ENCODE data around the gene MGMT.

The MGMT gene

DNA sequence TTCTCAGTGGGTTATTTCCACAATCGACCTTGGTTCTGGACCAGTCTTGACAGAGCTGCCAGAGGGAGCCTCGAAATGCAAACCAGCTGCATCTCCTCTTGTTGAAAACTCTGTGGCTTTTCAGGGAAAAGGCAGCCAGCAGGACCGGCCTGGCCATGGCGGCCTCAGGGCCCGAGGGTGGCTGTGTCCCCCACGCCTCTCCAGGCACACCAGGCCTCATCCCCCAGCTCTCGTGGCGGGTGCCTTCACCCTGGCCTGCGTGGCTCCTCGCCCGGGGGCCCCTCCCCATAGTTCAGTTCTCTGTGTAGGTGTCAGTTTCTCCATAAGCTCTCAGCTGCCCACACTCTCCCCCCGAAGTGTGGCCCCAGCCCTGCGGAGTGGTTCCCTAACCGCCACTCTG is 63.5 kb downstream of the MGMT start:
- H3K27ac Mint-ChIP-seq = no peak overlapping the region
- peaks cover 18% of the 10 kb centered on the region for H3K4me1 Mint-ChIP-seq
- ATAC-seq (no peak), DNase-seq (no peak)
- H3K4me3 Mint-ChIP-seq = no peak overlapping the region
- H3K36me3 Mint-ChIP-seq (ENCODE audit: low read depth) = peaks cover 13% of the 10 kb centered on the region
- no peaks in the 10 kb centered on the region for H3K27me3 Mint-ChIP-seq
- H3K9me3 Mint-ChIP-seq = peaks cover 9% of the 10 kb centered on the region

DNA sequence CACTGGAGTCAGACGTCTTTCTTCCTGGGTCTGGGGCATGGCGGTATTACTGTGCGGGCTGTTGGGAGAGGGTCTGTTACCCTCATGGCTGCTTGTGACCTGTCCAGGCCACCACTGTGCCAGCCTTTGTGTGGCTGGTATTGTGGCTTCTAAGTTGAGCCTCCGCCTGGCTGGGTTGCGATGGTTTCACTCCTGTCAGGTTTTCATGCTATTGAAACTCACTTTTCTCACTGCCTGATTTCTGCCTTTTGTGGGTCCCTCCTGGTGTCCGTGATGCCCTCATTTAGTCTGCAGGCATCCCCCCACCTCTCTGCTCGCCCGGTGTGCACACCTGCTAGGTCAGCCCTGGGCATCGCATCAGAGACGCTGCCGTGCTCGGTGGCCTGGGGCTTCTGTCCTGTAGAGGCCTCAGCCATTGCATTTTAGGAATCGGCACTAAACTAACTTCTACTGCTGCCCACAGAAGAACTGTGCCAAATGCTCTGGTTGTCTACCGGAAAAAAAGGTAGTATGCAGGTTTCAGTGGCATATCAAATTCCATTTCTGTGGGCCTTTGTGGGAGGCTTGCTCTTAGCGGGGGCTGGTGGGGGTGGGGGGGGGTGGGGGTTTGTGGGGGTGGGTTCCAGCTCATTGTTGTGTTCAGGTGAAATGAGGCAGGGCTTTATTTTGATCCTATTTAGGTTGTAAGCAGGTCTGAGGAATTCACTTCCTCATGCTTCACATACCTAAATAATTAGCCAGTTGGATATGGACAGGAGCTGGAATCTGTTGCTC is 64.3 kb downstream of the MGMT start:
- H3K27ac Mint-ChIP-seq = no peak overlapping the region
- no peak for ATAC-seq
- no peak overlapping the region for H3K4me3 Mint-ChIP-seq
- H3K9me3 Mint-ChIP-seq = peaks cover 9% of the 10 kb centered on the region
- peaks cover 20% of the 10 kb centered on the region for H3K36me3 Mint-ChIP-seq (ENCODE audit: low read depth)
- H3K27me3 Mint-ChIP-seq = no peaks in the 10 kb centered on the region
- peaks cover 18% of the 10 kb centered on the region for H3K4me1 Mint-ChIP-seq
- no peak for DNase-seq

DNA sequence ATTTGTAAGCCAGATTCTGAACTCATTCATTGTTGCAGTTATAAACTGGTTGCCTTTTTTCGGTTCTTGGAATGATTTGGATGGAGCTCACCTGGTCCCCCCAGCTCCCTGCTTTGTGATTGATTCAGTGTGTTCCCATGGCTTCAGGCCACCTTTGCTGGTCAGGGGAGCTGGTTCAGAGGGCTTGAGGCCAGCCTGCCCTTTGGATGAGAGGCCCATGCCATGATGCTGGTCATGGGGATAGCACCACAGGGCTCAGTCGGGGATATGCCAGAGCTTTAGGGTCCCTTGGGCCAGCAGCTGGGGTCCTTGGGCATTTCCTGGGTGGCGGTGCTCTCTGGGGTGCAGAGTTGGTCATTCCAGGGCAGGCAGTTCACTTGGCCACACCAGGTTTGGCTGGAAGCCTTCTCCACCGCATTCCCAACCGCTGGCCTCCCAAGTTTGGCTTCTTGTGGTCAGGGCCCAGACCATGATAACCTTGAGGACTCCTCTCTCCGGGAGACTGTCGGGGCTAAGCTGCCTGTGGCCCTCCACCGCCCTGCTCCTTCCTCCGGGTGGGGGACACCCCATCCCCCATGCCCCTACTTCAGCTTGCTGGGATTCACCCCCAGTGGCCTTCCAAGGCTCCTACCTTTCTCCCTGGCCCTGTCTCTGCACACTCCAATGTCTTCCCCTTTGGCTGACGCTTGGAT is 65.1 kb downstream of the MGMT start:
- Mint-ChIP-seq H3K27me3 (no peaks in the 10 kb centered on the region), H3K9me3 (peaks cover 9% of the 10 kb centered on the region), H3K27ac (no peak overlapping the region), H3K4me1 (peaks cover 18% of the 10 kb centered on the region), H3K4me3 (no peak overlapping the region), H3K36me3 (ENCODE audit: low read depth) (peaks cover 25% of the 10 kb centered on the region)
- ATAC-seq (no peak), DNase-seq (no peak)

DNA sequence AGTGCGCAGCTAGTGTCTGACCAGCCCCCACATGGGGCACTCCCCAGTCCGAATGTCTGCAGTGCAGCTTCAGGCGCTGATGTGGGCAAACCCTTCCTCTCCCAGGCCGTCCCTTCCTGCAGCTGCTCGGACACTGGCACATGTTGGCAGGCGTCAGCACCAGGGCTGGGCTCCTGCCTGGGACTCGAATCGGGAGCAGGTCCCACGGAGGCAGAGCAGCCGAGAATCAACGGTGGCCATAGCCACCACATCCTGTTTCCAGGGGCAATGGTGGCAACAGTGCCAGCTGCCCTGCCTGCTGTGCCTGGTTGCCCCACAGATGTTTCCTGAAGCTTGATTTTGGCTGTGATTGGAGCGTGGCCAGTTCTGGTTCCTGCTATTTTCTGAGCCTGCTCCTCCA is 65.8 kb downstream of the MGMT start:
- H3K4me3 Mint-ChIP-seq = no peak overlapping the region
- H3K9me3 Mint-ChIP-seq = peaks cover 5% of the 10 kb centered on the region
- DNase-seq (no peak), ATAC-seq (no peak)
- peaks cover 18% of the 10 kb centered on the region for H3K4me1 Mint-ChIP-seq
- H3K27me3 Mint-ChIP-seq = no peaks in the 10 kb centered on the region
- peaks cover 28% of the 10 kb centered on the region for H3K36me3 Mint-ChIP-seq (ENCODE audit: low read depth)
- no peak overlapping the region for H3K27ac Mint-ChIP-seq

DNA sequence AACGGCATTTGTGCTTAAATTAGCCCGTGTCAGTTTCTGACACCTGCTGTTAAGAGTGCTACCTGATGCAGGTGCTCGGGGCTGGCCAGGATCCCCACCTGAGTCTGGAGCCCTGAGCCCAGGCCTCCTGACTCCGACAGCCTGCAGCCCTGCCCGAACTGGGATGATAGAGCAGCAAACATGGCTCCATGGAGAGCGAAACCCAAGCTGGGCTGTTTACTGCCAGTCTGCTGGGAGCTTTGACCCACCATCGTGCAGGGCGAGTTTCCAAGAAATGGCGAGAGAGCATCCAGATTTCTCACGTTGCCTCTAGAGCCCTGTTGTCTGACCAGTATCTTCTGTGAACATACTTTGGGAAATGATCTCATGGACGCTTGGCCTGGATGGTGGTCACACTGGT is 66.2 kb downstream of the MGMT start:
- Mint-ChIP-seq H3K27me3 (no peaks in the 10 kb centered on the region), H3K27ac (no peak overlapping the region), H3K36me3 (ENCODE audit: low read depth) (peaks cover 29% of the 10 kb centered on the region), H3K4me1 (peaks cover 18% of the 10 kb centered on the region), H3K4me3 (no peak overlapping the region), H3K9me3 (peaks cover under 1% of the 10 kb centered on the region)
- no peak for ATAC-seq
- no peak for DNase-seq

DNA sequence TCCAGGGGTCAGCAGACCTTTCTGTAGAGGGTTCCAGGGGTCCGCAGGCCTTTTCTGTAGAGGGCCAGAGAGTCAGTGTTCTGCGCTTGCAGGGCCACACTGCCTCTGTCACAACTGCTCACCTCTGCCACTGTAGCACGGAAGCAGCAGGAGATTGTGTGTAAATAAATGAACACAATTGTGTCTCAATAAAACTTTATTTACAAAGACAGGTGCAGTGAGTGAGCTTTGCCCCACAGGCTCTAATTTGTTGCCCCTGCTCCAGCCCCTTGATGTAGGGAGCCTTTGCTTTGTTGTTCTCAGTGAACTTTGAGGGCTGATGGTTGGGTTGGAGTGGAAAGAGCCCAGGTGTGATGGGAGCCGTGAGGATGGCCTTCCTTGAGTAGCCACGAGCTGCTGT is 67.8 kb downstream of the MGMT start:
- H3K27ac Mint-ChIP-seq = no peak overlapping the region
- no peaks in the 10 kb centered on the region for H3K9me3 Mint-ChIP-seq
- ATAC-seq = no peak
- H3K27me3 Mint-ChIP-seq = no peaks in the 10 kb centered on the region
- H3K36me3 Mint-ChIP-seq (ENCODE audit: low read depth) = peaks cover 38% of the 10 kb centered on the region
- peaks cover 18% of the 10 kb centered on the region for H3K4me1 Mint-ChIP-seq
- no peak overlapping the region for H3K4me3 Mint-ChIP-seq
- DNase-seq = no peak

DNA sequence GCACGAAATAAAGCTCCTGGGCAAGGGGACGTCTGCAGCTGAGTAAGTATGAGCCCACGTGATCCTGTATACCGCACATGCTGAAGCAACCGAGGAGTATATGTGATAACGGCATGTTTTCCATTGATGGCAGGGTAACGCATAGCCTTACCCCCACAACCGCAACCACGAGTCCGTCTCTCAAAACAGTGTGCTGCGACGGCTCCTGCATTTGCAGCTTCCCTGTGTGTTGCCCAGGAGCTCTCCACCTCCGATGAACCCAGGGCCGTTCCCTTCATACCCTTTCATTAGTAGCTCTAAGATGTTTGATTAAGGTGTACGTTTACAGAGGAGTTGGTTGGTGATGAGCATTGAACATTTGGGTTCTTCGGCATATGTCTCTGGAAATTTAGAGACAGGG is 69.3 kb downstream of the MGMT start:
- Mint-ChIP-seq H3K9me3 (no peaks in the 10 kb centered on the region), H3K4me3 (no peak overlapping the region), H3K27me3 (no peaks in the 10 kb centered on the region), H3K4me1 (peaks cover 12% of the 10 kb centered on the region), H3K36me3 (ENCODE audit: low read depth) (peaks cover 47% of the 10 kb centered on the region), H3K27ac (no peak overlapping the region)
- ATAC-seq (no peak), DNase-seq (no peak)

DNA sequence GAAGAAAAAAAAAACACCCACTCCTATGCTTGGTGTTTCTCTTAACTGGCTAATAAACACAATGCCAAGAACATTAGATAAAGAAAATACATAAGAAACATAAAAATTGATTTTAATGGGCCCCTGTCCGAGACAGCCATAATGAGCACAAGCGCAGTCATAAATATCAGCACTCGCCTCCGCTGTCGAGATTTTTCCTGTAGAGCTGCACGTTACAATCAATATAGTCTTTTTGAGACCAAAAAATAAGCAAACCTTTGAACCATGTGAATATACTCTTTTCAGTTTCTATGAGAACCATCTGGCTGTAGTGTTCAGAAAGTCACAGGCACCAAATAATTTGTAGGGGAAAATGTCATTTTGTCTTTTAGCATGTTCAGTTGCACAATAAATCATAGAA is 70.1 kb downstream of the MGMT start:
- no peaks in the 10 kb centered on the region for H3K9me3 Mint-ChIP-seq
- H3K27me3 Mint-ChIP-seq = no peaks in the 10 kb centered on the region
- DNase-seq = no peak
- H3K36me3 Mint-ChIP-seq (ENCODE audit: low read depth) = peaks cover 51% of the 10 kb centered on the region
- peaks cover 7% of the 10 kb centered on the region for H3K4me1 Mint-ChIP-seq
- no peak for ATAC-seq
- H3K27ac Mint-ChIP-seq = no peak overlapping the region
- no peak overlapping the region for H3K4me3 Mint-ChIP-seq

DNA sequence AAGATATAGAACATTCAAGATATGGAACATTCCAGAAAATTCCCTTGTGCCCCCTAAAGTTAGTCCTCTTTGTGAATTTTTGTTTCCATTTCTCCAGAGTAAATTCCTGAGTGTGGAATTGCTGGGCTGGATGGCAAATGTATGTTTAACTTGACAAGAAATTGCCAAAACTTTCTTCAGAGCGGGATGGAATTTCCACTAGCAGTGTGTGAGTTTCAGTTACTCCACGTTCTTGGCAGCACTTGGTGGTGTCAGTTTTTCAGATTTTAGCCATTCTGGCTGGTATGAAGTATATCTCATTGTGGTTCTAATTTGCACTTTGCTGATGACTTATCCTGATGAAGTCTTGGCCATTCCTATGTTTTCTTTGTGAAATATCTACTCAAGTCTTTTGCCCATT is 71.2 kb downstream of the MGMT start:
- Mint-ChIP-seq H3K4me3 (no peak overlapping the region), H3K27ac (no peak overlapping the region), H3K9me3 (no peaks in the 10 kb centered on the region), H3K27me3 (no peaks in the 10 kb centered on the region), H3K4me1 (no peaks in the 10 kb centered on the region), H3K36me3 (ENCODE audit: low read depth) (peaks cover 58% of the 10 kb centered on the region)
- ATAC-seq (no peak), DNase-seq (no peak)

DNA sequence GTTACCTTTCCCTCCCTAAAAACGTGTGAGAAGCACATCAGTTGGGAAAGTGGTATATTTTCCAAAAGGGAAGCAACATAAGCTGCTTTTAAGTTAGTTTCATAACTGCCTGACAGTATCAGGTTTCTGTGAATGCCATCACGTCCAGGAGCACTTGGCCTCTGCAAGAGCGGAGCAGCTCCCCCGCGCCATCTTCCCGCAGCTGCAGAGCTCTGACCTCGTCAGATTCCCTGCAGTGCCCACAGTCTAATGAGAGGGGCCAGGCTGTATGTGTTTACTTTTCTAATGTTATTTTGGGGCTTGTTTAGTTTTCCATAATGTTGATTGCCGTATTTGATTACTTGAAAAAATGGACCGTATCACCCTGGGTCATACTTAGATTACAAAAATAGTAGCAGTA is 74.2 kb downstream of the MGMT start:
- H3K36me3 Mint-ChIP-seq (ENCODE audit: low read depth) = peaks cover 48% of the 10 kb centered on the region
- no peak overlapping the region for H3K4me3 Mint-ChIP-seq
- DNase-seq = no peak
- no peaks in the 10 kb centered on the region for H3K4me1 Mint-ChIP-seq
- H3K9me3 Mint-ChIP-seq = no peaks in the 10 kb centered on the region
- no peak for ATAC-seq
- no peak overlapping the region for H3K27ac Mint-ChIP-seq
- H3K27me3 Mint-ChIP-seq = no peaks in the 10 kb centered on the region

DNA sequence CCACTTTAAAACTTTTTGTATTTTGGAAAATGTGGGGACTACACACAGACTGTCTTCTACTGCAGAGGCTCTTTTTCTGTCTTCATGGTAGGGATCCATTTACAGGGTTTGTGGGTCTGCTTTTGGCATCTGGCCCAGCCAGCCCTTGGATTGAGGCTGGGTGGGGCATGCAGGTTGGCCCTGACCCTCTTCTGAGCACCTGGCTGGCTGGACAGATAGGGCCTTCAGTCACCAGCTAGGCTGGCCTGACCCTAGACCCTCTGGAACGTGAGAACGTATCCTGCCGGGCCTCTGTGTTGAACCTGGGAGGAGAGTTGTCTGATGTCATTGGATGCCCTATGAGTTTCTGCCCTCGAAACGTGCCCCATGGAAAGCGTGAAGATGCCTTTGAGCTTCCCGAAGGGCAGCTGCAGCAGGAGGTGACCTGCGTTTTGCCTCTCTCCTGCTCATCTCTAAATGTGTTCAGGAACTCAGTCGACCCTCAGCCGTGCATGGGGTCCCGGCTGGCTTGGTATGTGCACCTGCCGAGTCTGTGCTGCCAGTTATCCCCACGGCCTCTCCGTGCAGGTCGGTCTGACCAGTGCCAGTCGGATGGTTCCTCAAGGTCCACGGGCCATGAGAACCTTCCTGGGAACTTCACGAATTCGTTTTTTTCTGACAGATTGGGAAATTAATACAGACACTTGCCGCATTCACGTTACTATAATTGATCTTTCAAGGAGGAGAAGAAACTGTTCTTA is 74.9 kb downstream of the MGMT start:
- H3K4me1 Mint-ChIP-seq = no peaks in the 10 kb centered on the region
- H3K27me3 Mint-ChIP-seq = no peaks in the 10 kb centered on the region
- H3K36me3 Mint-ChIP-seq (ENCODE audit: low read depth) = peaks cover 41% of the 10 kb centered on the region
- DNase-seq (no peak), ATAC-seq (no peak)
- no peak overlapping the region for H3K4me3 Mint-ChIP-seq
- H3K27ac Mint-ChIP-seq = no peak overlapping the region
- no peaks in the 10 kb centered on the region for H3K9me3 Mint-ChIP-seq

DNA sequence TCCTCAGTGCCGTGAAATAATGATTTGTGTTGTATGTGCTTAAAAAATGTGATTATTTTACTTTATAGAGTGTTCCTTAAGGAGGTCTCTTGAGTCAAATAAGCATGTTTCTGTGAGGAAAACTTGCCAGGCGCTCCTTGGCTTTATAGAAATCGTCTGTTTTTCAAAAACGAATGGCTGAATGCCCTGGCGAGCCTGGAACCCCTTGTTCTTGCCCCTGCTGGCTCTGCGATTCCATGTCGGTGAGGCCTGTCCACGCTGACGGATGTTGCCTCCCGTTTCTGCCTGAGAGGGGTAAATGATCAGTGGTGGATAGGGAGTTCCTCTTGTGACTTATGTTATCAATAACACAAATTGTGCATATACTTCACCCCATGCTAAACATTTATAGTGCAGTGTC is 75.5 kb downstream of the MGMT start:
- Mint-ChIP-seq H3K9me3 (no peaks in the 10 kb centered on the region), H3K27me3 (no peaks in the 10 kb centered on the region), H3K27ac (no peak overlapping the region), H3K4me1 (no peaks in the 10 kb centered on the region), H3K4me3 (no peak overlapping the region), H3K36me3 (ENCODE audit: low read depth) (peaks cover 35% of the 10 kb centered on the region)
- DNase-seq (no peak), ATAC-seq (no peak)

DNA sequence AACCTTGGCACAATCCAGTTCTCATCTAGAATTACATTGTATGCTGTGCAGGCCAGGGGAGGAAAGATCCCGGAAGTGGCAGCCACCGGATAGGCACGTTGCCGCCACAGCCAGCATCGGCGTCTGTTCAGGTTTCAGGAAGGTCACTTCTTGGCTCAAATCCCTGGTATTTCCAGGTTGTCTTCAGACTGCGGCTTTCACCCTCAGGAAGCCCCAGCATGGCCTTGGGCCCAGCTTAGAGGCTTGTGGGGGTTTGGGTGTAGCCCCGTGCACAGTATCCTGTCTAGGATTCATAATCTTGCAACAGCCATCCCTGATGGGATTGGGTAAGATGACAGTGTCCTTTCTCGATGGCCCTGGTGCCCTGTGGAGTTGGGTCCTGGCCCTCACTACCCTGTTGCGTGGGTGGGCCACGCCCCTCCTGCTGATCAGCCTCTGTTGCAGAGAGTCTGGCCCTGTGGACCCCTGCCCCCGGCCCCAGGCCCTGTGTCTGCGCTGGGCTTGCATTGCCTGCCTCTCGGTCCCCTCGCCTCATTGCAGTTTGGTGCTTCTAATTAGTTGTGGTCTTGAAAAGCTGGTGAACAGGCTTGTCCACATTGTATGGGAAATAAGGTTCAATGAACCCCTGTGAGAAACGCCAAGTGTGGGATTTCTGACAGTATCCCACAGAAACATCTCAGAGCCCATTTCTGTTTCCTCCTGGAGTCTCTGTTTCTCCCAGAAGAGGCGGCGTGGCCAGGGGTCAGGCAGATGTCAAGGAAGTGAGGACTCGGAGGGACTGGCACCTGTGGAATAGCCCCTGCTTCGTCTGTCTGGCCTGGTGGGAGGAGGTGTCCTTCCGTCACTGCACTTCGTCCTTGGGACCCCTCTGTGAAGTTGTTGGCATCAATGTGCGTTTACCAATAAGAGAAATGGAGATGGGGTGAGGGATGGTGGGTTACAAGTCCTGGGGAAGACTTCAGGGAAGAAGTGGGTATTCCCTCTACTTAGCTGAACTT is 77.5 kb downstream of the MGMT start:
- no peaks in the 10 kb centered on the region for H3K9me3 Mint-ChIP-seq
- ATAC-seq = no peak
- no peaks in the 10 kb centered on the region for H3K27me3 Mint-ChIP-seq
- no peak overlapping the region for H3K4me3 Mint-ChIP-seq
- no peaks in the 10 kb centered on the region for H3K4me1 Mint-ChIP-seq
- no peak for DNase-seq
- peaks cover 22% of the 10 kb centered on the region for H3K36me3 Mint-ChIP-seq (ENCODE audit: low read depth)
- no peak overlapping the region for H3K27ac Mint-ChIP-seq

DNA sequence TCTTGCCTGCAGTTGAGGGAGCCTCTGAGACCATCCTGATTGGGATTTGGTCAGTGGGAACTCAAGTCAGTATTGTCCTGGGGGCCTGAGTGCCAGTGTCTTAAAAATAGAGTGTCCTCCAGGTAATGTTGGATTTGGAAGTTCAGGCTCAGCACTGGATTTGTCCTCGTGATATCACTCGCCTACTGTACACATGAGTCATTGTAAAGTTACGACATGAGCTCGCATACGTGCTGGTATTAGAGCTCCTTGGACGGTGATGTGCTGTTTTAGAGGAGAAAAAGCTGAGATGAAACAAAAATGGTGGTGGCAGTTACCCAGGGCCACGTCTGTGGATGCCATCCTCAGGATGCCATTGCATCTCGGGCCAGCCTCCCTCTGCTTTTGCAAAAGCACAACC is 78.2 kb downstream of the MGMT start:
- Mint-ChIP-seq H3K27ac (no peak overlapping the region), H3K9me3 (no peaks in the 10 kb centered on the region), H3K4me3 (no peak overlapping the region), H3K4me1 (no peaks in the 10 kb centered on the region), H3K36me3 (ENCODE audit: low read depth) (peaks cover 16% of the 10 kb centered on the region), H3K27me3 (no peaks in the 10 kb centered on the region)
- ATAC-seq (no peak), DNase-seq (no peak)

All from activated naive CD8-positive, alpha-beta T cell treated with anti-CD3 and anti-CD28 coated beads, Interleukin-2, amount 50 U/mL, for 24 hours (primary cell).